HCT116 (cell line): ENCODE measurements around the gene HDHD5.

Experiments used
- CTCF ChIP-seq, 3 experiments: fragments of 200-600 bp in 1 of 3; sonication (generic) in 1 of 3; IDR thresholded peaks in 2 of 3; conservative IDR thresholded peaks in 1 of 3; 2 replicates each; pipeline ENCODE4 v1.5.1; 2012 to 2017; ENCODE audit warnings: low read depth in 2 of 3, low read length in 2 of 3, antibody characterized with exemption in 1 of 3, borderline replicate concordance in 1 of 3, control low read depth in 1 of 3, mild to moderate bottlenecking in 1 of 3, mixed read lengths in 1 of 3, mixed run types in 1 of 3, moderate library complexity in 1 of 3; ENCODE audit not compliant: insufficient read depth in 1 of 3
- EGR1 ChIP-seq: IDR thresholded peaks from 2 replicates; pipeline ENCODE4 v1.6.1; 2012; ENCODE audit warnings: low read depth
- POLR2A ChIP-seq: IDR thresholded peaks from 2 replicates; pipeline ENCODE4 v1.7.0; 2011; ENCODE audit warnings: borderline replicate concordance; ENCODE audit not compliant: insufficient read depth, insufficient read length; ENCODE audit errors: extremely low read depth
- POLR2AphosphoS5 ChIP-seq: IDR thresholded peaks from 2 replicates; pipeline ENCODE4 v1.6.1; 2011; ENCODE audit warnings: mild to moderate bottlenecking, low read depth, low read length, moderate library complexity
- SP1 ChIP-seq: IDR thresholded peaks from 2 replicates; pipeline ENCODE4 v1.6.1; 2012; ENCODE audit warnings: low read depth
- ZFX ChIP-seq: fragments of 450-650 bp; IDR thresholded peaks from 2 replicates; pipeline ENCODE4 v1.6.1; 2017
- TF ChIP-seq, protein P1 (sequence below): IDR thresholded peaks from 2 replicates; pipeline ENCODE4 v1.6.1; 2012

GRCh38 chr22:17105143-17106129 is 53.6 kb downstream of the HDHD5 start:
- TF ChIP-seq POLR2A (no peak), EGR1 (no peak), CTCF (IDR thresholded peaks at IDR 0.05 in 2 of 3, conservative IDR thresholded peaks at IDR 0.05 in 1 of 3; ENCODE audit: borderline replicate concordance in 1 of 3, insufficient read depth in 1 of 3, low read depth in 2 of 3, low read length in 2 of 3) (no peak), SP1 (no peak), ZFX (no peak), POLR2AphosphoS5 (no peak)
- TF ChIP-seq, protein P1, sequence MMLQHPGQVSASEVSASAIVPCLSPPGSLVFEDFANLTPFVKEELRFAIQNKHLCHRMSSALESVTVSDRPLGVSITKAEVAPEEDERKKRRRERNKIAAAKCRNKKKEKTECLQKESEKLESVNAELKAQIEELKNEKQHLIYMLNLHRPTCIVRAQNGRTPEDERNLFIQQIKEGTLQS, result no peak
